ENCODE data around the gene MSGN1. TPM values are rescaled to one million over a fixed set of nuclear protein-coding genes. Genes with fewer than 3 reads are reported as not detected.

MSGN1 gene
- polyA plus RNA-seq, 1 of the 3 experiments (the other 2 are of a cell fraction) = not detected

- H3K4me2 ChIP-seq = no peak overlapping the region
- H3K9me2 ChIP-seq = no peaks in the 10 kb centered on the region
- no peak overlapping the region for H3K4me3 ChIP-seq (ENCODE audit: low read depth in 2 of 2, low read length in 1 of 2)
- peaks cover 0 to 6% of the 10 kb centered on the region in 2 experiments; a peak in 1 of 4 replicates for H3K4me1 ChIP-seq (ENCODE audit: control insufficient read depth in 1 of 2, insufficient read depth in 2 of 2, low read depth in 1 of 2, low read length in 1 of 2)
- H3F3A ChIP-seq (replicated peaks; ENCODE audit: insufficient read depth) = no peaks in the 10 kb centered on the region
- no peak for DNase-seq
- H2AFZ ChIP-seq (ENCODE audit: low read depth) = no peak overlapping the region
- ChIA-PET CTCF (interaction anchor here (0.6 to 1.0 kb wide), 2 partner anchors 36 to 344 kb away, joined by 3 read pairs; no protein-coding TSS in a partner anchor), POLR2A (no interaction called here)
- no peak for TF ChIP-seq JUND (IDR thresholded peaks at IDR 0.05)
- TF ChIP-seq FOXJ3 (CRISPR knock-in tag; IDR thresholded peaks at IDR 0.05) = no peak
- no peak for TF ChIP-seq SMC3 (IDR thresholded peaks at IDR 0.05; ENCODE audit: low read depth, low read length)
- TF ChIP-seq EZH2phosphoT487 (IDR thresholded peaks at IDR 0.05; ENCODE audit: borderline replicate concordance, low read depth) = no peak
- no peak for TF ChIP-seq USF2 (IDR thresholded peaks at IDR 0.05; ENCODE audit: borderline replicate concordance, low read depth, low read length)
- TF ChIP-seq IRF3 (IDR thresholded peaks at IDR 0.05; ENCODE audit: low read depth, low read length) = no peak
- no peak for TF ChIP-seq CHD2 (IDR thresholded peaks at IDR 0.05; ENCODE audit: low read length, partially characterized antibody)
- TF ChIP-seq EP300 (IDR thresholded peaks at IDR 0.05; ENCODE audit: borderline replicate concordance in 1 of 2, low read depth in 1 of 2, low read length in 1 of 2) = no peak
- no peak for TF ChIP-seq NRF1 (IDR thresholded peaks at IDR 0.05; ENCODE audit: low read depth, low read length)
- no peak for TF ChIP-seq USF1 (IDR thresholded peaks at IDR 0.05; ENCODE audit: borderline replicate concordance, low read depth)
- no peak for TF ChIP-seq MXI1 (IDR thresholded peaks at IDR 0.05; ENCODE audit: low read depth, low read length)
- TF ChIP-seq NFIC (IDR thresholded peaks at IDR 0.05; ENCODE audit: borderline replicate concordance) = no peak
- no peak for TF ChIP-seq REST (IDR thresholded peaks at IDR 0.05; ENCODE audit: low read depth, low read length)
- no peak for TF ChIP-seq RAD21 (IDR thresholded peaks at IDR 0.05; ENCODE audit: low read length)
- TF ChIP-seq GATA2 (CRISPR knock-in tag; IDR thresholded peaks at IDR 0.05) = no peak
- no peak for TF ChIP-seq MAX (IDR thresholded peaks at IDR 0.05; ENCODE audit: low read depth)
- TF ChIP-seq SIN3A (IDR thresholded peaks at IDR 0.05; ENCODE audit: borderline replicate concordance, low read depth, low read length) = no peak
- TF ChIP-seq GABPA (IDR thresholded peaks at IDR 0.05; ENCODE audit: low read depth) = no peak
- no peak for TF ChIP-seq RCOR1 (IDR thresholded peaks at IDR 0.05; ENCODE audit: low read length)
- TF ChIP-seq FOXM1 (IDR thresholded peaks at IDR 0.05; ENCODE audit: low read depth) = no peak
- H3K27ac ChIP-seq (ENCODE audit: low read depth in 2 of 2, low read length in 1 of 2) = no peak overlapping the region
- no peaks in the 10 kb centered on the region; the same call in 1 of the 2 replicates for H3K27me3 ChIP-seq (ENCODE audit: insufficient read depth)
- H3K9me3 ChIP-seq = no peaks in the 10 kb centered on the region
- H3K36me3 ChIP-seq (replicated peaks in 1 of 2; ENCODE audit: control insufficient read depth in 1 of 2, insufficient read depth in 2 of 2, low read length in 1 of 2) = no peaks in the 10 kb centered on the region
- H4K20me1 ChIP-seq (ENCODE audit: insufficient read depth) = no peaks in the 10 kb centered on the region
- H3K79me2 ChIP-seq (ENCODE audit: insufficient read depth) = no peaks in the 10 kb centered on the region
- no peak overlapping the region for H3K9ac ChIP-seq
- 58% methylated on average over 2 of the region's 2 CpGs for WGBS (ENCODE audit: low lambda C conversion rate)
Observed at GRCh38 chr2:17835516-17835915, 19.3 kb downstream of the MSGN1 start.

All from SK-N-SH (cell line).